OCI-LY1 (cell line): ENCODE measurements around the gene PIWIL4.
"Not testable (repeated sequence)": the region's sequence is repeated elsewhere in the genome, so short reads cannot be mapped to it uniquely, and the experiment has no call there.

Experiments used
- H2AFZ ChIP-seq: fragments of 200-600 bp; sonication (generic), shearing (Covaris generic); 2 replicates; pipeline ENCODE4 v1.6.0; 2014; ENCODE audit warnings: antibody characterized with exemption, mild to moderate bottlenecking, low read length
- H3F3A ChIP-seq: fragments of 200-600 bp; sonication (generic), shearing (Covaris generic); 2 replicates; pipeline ENCODE4 v1.6.0; 2014; ENCODE audit warnings: mild to moderate bottlenecking, antibody characterized with exemption, low read length, moderate library complexity; ENCODE audit not compliant: insufficient read depth
- H3K27ac ChIP-seq: fragments of 200-600 bp; sonication (generic); 2 replicates; pipeline ENCODE4 v1.5.1; 2014; ENCODE audit warnings: low read length, mixed run types, mild to moderate bottlenecking, low read depth; ENCODE audit not compliant: poor library complexity, severe bottlenecking
- H3K27me3 ChIP-seq: fragments of 200-600 bp; sonication (generic); 2 replicates; pipeline ENCODE4 v1.6.0; 2014; ENCODE audit warnings: antibody characterized with exemption, mild to moderate bottlenecking, low read length, moderate library complexity; ENCODE audit not compliant: insufficient read depth
- H3K36me3 ChIP-seq: fragments of 200-600 bp; sonication (generic); 2 replicates; pipeline ENCODE4 v1.6.1; 2014; ENCODE audit warnings: mild to moderate bottlenecking, antibody characterized with exemption, low read length, moderate library complexity, mixed read lengths; ENCODE audit not compliant: insufficient read depth
- H3K4me1 ChIP-seq: fragments of 200-600 bp; sonication (generic); 2 replicates; pipeline ENCODE4 v1.5.1; 2014; ENCODE audit warnings: mild to moderate bottlenecking, low read length, moderate library complexity; ENCODE audit not compliant: insufficient read depth, severe bottlenecking
- H3K4me2 ChIP-seq: fragments of 200-600 bp; sonication (generic), shearing (Covaris generic); 2 replicates; pipeline ENCODE4 v1.6.1; 2014; ENCODE audit warnings: low read length
- H3K4me3 ChIP-seq: fragments of 200-600 bp; sonication (generic); 2 replicates; pipeline ENCODE4 v1.5.1; 2014; ENCODE audit warnings: low read length, low read depth, mild to moderate bottlenecking, mixed read lengths; ENCODE audit not compliant: poor library complexity, severe bottlenecking
- H3K79me2 ChIP-seq: fragments of 200-600 bp; shearing (Covaris generic); 2 replicates; pipeline ENCODE4 v1.6.1; 2016; ENCODE audit warnings: mixed run types, low read length, mixed read lengths; ENCODE audit not compliant: insufficient read depth
- H3K9ac ChIP-seq: fragments of 200-600 bp; sonication (generic), shearing (Covaris generic); 2 replicates; pipeline ENCODE4 v1.6.1; 2014; ENCODE audit warnings: mild to moderate bottlenecking, low read length, mixed read lengths
- H3K9me2 ChIP-seq: fragments of 200-600 bp; sonication (generic), shearing (Covaris generic); 2 replicates; pipeline ENCODE4 v1.6.1; 2014; ENCODE audit warnings: low read depth, mild to moderate bottlenecking, low read length, mixed read lengths
- H3K9me3 ChIP-seq: fragments of 200-600 bp; shearing (Covaris generic); 2 replicates; pipeline ENCODE4 v1.6.1; 2014; ENCODE audit warnings: low read length, mixed read lengths
- H4K20me1 ChIP-seq: fragments of 200-600 bp; sonication (generic), shearing (Covaris generic); 2 replicates; pipeline ENCODE4 v1.6.0; 2016; ENCODE audit warnings: mild to moderate bottlenecking, low read length; ENCODE audit not compliant: insufficient read depth
- CTCF ChIP-seq: fragments of 200-600 bp; sonication (generic), shearing (Covaris generic); IDR thresholded peaks from 2 replicates; pipeline ENCODE4 v1.5.1; 2017; ENCODE audit warnings: mild to moderate bottlenecking, antibody characterized with exemption, low read length, moderate library complexity, mixed read lengths
- EZH2 ChIP-seq: fragments of 200-600 bp; sonication (generic), shearing (Covaris generic); IDR thresholded peaks from 2 replicates; pipeline ENCODE4 v1.8.0; 2017; ENCODE audit warnings: borderline replicate concordance, mixed run types, mild to moderate bottlenecking, antibody characterized with exemption, low read length, moderate library complexity, mixed read lengths

The PIWIL4 gene

GRCh38 chr11:94638902-94639373 lies 71.8 kb downstream of the PIWIL4 start:
- Histone ChIP-seq H3K4me1 (no peaks in the 10 kb centered on the region), H3K9me3 (no peaks in the 10 kb centered on the region), H3K27ac (no peak overlapping the region), H2AFZ (no peak overlapping the region), H3K36me3 (no peaks in the 10 kb centered on the region), H3K79me2 (no peaks in the 10 kb centered on the region), H4K20me1 (no peaks in the 10 kb centered on the region), H3F3A (no peaks in the 10 kb centered on the region), H3K4me3 (no peak overlapping the region), H3K4me2 (no peak overlapping the region), H3K27me3 (no peaks in the 10 kb centered on the region), H3K9ac (no peak overlapping the region), H3K9me2 (no peaks in the 10 kb centered on the region)
- TF ChIP-seq EZH2 = no peak
- no peak for TF ChIP-seq CTCF

GRCh38 chr11:94639901-94640721 lies 72.9 kb downstream of the PIWIL4 start:
- Histone ChIP-seq H3K27ac (no peak overlapping the region), H3K4me2 (no peak overlapping the region), H3K9me3 (no peaks in the 10 kb centered on the region), H3K9me2 (no peaks in the 10 kb centered on the region), H3K36me3 (no peaks in the 10 kb centered on the region), H3K27me3 (no peaks in the 10 kb centered on the region), H3K4me3 (no peak overlapping the region), H3F3A (no peaks in the 10 kb centered on the region), H3K9ac (no peak overlapping the region), H3K79me2 (no peaks in the 10 kb centered on the region), H4K20me1 (no peaks in the 10 kb centered on the region), H3K4me1 (no peaks in the 10 kb centered on the region), H2AFZ (no peak overlapping the region)
- TF ChIP-seq CTCF = no peak
- TF ChIP-seq EZH2 = no peak

- Histone ChIP-seq H2AFZ (no peak overlapping the region), H3K4me1 (no peaks in the 10 kb centered on the region), H3K27me3 (no peaks in the 10 kb centered on the region), H3K27ac (no peak overlapping the region), H3F3A (no peaks in the 10 kb centered on the region), H4K20me1 (no peaks in the 10 kb centered on the region), H3K9ac (no peak overlapping the region), H3K79me2 (no peaks in the 10 kb centered on the region), H3K9me3 (no peaks in the 10 kb centered on the region), H3K9me2 (no peaks in the 10 kb centered on the region), H3K36me3 (no peaks in the 10 kb centered on the region), H3K4me2 (no peak overlapping the region), H3K4me3 (no peak overlapping the region)
- TF ChIP-seq CTCF = no peak
- TF ChIP-seq EZH2 = no peak
These were observed 74.1 kb downstream of the PIWIL4 start for GRCh38 chr11:94641167-94641761.

GRCh38 chr11:94643186-94643585 lies 76.0 kb downstream of the PIWIL4 start:
- not testable (repeated sequence) for H3K36me3 ChIP-seq, H2AFZ ChIP-seq, H3K4me2 ChIP-seq, H3F3A ChIP-seq, H3K4me1 ChIP-seq, H3K9me2 ChIP-seq, H3K79me2 ChIP-seq, H3K9me3 ChIP-seq, H3K27me3 ChIP-seq, H4K20me1 ChIP-seq, H3K9ac ChIP-seq, H3K4me3 ChIP-seq, H3K27ac ChIP-seq
